Mesenchymal stem cell (in vitro differentiated cells and primary cell): ENCODE measurements around the gene LDHD.

Experiments
- DNase-seq: peaks from one replicate; pipeline ENCODE4 v3.0.0-alpha.2; 2013
- H2AFZ ChIP-seq: one replicate; pipeline ENCODE4 v1.6.1; 2013; ENCODE audit warnings: low read depth, mild to moderate bottlenecking, control low read depth, inconsistent platforms, low read length, moderate library complexity
- H2AK5ac ChIP-seq: 2 replicates; pipeline ENCODE4 v1.6.1; 2013; ENCODE audit warnings: low read length, moderate library complexity, mild to moderate bottlenecking, inconsistent platforms; ENCODE audit not compliant: severe bottlenecking
- H2BK120ac ChIP-seq: one replicate; pipeline ENCODE4 v1.6.1; 2013; ENCODE audit warnings: low read depth, mild to moderate bottlenecking, inconsistent platforms, low read length, moderate library complexity
- H2BK12ac ChIP-seq, 2 experiments: one replicate each; pipeline ENCODE4 v1.6.1; 2013; ENCODE audit warnings: inconsistent platforms in 2 of 2, low read length in 2 of 2, mild to moderate bottlenecking in 2 of 2, moderate library complexity in 2 of 2, control low read depth in 1 of 2
- H2BK15ac ChIP-seq: one replicate; pipeline ENCODE4 v1.6.1; 2013; ENCODE audit warnings: mild to moderate bottlenecking, low read depth, inconsistent platforms; ENCODE audit not compliant: poor library complexity, severe bottlenecking
- H2BK5ac ChIP-seq: 2 replicates; pipeline ENCODE4 v1.6.1; 2013; ENCODE audit warnings: low read depth, mild to moderate bottlenecking, low read length, control low read depth, inconsistent platforms; ENCODE audit not compliant: poor library complexity, severe bottlenecking
- H3K14ac ChIP-seq, 2 experiments: one replicate each; pipeline ENCODE4 v1.6.1; 2013; ENCODE audit warnings: inconsistent platforms in 2 of 2, low read length in 2 of 2, control low read depth in 1 of 2, mild to moderate bottlenecking in 1 of 2, moderate library complexity in 1 of 2
- H3K18ac ChIP-seq, 2 experiments: one replicate each; pipeline ENCODE4 v1.6.1; 2013; ENCODE audit warnings: inconsistent platforms in 2 of 2, low read length in 2 of 2, control low read depth in 1 of 2, low read depth in 1 of 2, mild to moderate bottlenecking in 1 of 2
- H3K23ac ChIP-seq, 2 experiments: one replicate each; pipeline ENCODE4 v1.6.1; 2013; ENCODE audit warnings: inconsistent platforms in 2 of 2, low read length in 2 of 2, mild to moderate bottlenecking in 2 of 2, moderate library complexity in 2 of 2, control low read depth in 1 of 2
- H3K27ac ChIP-seq: 2 replicates; pipeline ENCODE4 v1.5.1; 2013; ENCODE audit warnings: mild to moderate bottlenecking, moderate library complexity, low read length, control low read depth, inconsistent platforms; ENCODE audit not compliant: poor library complexity, severe bottlenecking
- H3K27me3 ChIP-seq, 2 experiments: 2 replicates each; pipeline versions ENCODE4 v1.6.1 to v1.7.0; 2013; ENCODE audit warnings: low read length in 2 of 2, mild to moderate bottlenecking in 2 of 2, moderate library complexity in 2 of 2, control low read depth in 1 of 2, inconsistent platforms in 1 of 2; ENCODE audit not compliant: control insufficient read depth in 1 of 2, insufficient read depth in 1 of 2
- H3K36me3 ChIP-seq, 2 experiments: 2 replicates each; pipeline versions ENCODE4 v1.6.1 to v1.7.0; 2013; ENCODE audit warnings: low read length in 2 of 2, control low read depth in 1 of 2, inconsistent platforms in 1 of 2, low read depth in 1 of 2, mild to moderate bottlenecking in 1 of 2; ENCODE audit not compliant: insufficient read depth in 2 of 2, control insufficient read depth in 1 of 2
- H3K4ac ChIP-seq, 2 experiments: one replicate each; pipeline ENCODE4 v1.6.1; 2013; ENCODE audit warnings: inconsistent platforms in 2 of 2, low read length in 2 of 2, mild to moderate bottlenecking in 2 of 2, moderate library complexity in 2 of 2, control low read depth in 1 of 2, low read depth in 1 of 2
- H3K4me1 ChIP-seq: 2 replicates; pipeline ENCODE4 v1.6.1; 2013; ENCODE audit warnings: low read depth, low read length, control low read depth; ENCODE audit not compliant: control insufficient read depth, insufficient read depth
- H3K4me2 ChIP-seq: 2 replicates; pipeline ENCODE4 v1.6.1; 2013; ENCODE audit warnings: low read length, mild to moderate bottlenecking, inconsistent platforms; ENCODE audit not compliant: poor library complexity, severe bottlenecking
- H3K4me3 ChIP-seq, 2 experiments: 2 replicates each; pipeline versions ENCODE4 v1.5.1 to v1.7.0; 2013; ENCODE audit warnings: low read length in 2 of 2, mild to moderate bottlenecking in 2 of 2, control low read depth in 1 of 2, low read depth in 1 of 2; ENCODE audit not compliant: insufficient read depth in 1 of 2
- H3K79me1 ChIP-seq: replicated peaks from 2 replicates; pipeline ENCODE4 v1.6.1; 2013; ENCODE audit warnings: mild to moderate bottlenecking, control low read depth, low read length, inconsistent platforms; ENCODE audit not compliant: poor library complexity, severe bottlenecking
- H3K9ac ChIP-seq: 2 replicates; pipeline ENCODE4 v1.7.0; 2013; ENCODE audit warnings: mild to moderate bottlenecking, low read length, moderate library complexity
- H3K9me3 ChIP-seq: 2 replicates; pipeline ENCODE4 v1.7.0; 2013; ENCODE audit warnings: mild to moderate bottlenecking, low read length; ENCODE audit not compliant: control insufficient read depth
- H4K8ac ChIP-seq: one replicate; pipeline ENCODE4 v1.6.1; 2013; ENCODE audit warnings: inconsistent platforms, mild to moderate bottlenecking, low read length, moderate library complexity
- H4K91ac ChIP-seq: one replicate; pipeline ENCODE4 v1.6.1; 2013; ENCODE audit warnings: mild to moderate bottlenecking, low read length, inconsistent platforms
- WGBS: methylation state at CpG from one replicate; pipeline ENCODE4 v1.1.7; 2013; ENCODE audit warnings: mixed read lengths; 5-methylcytosine and 5-hydroxymethylcytosine counted together

Gene LDHD

DNA sequence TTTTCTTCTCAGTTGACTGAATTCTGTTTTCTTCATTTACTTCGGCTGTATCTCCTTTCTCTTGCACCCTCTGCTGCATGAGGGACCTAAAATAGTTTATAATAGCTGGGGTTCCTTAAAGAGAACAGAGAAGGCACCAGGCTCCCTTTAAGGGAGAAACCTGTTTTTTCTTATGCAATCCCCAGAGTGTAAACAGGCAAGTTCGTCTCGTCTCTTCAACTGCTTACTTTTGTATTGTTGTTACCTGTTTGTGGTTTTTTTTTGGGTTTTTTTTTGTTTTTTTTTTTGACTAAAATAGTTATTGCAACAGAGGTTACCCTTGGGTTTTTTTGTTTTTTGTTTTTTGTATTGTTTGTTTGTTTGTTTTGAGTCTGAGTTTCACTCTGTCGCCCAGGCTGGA lies 3.7 kb upstream of the LDHD start:
- Histone ChIP-seq H3K27ac (no peak overlapping the region), H3K79me1 (no peaks in the 10 kb centered on the region), H3K23ac (no peak overlapping the region), H4K91ac (no peak overlapping the region), H3K18ac (no peak overlapping the region), H3K4me3 (no peak overlapping the region), H3K9ac (no peak overlapping the region), H3K27me3 (no peaks in the 10 kb centered on the region), H4K8ac (no peak overlapping the region), H2BK5ac (no peak overlapping the region), H3K9me3 (peaks cover 20% of the 10 kb centered on the region), H2AK5ac (no peak overlapping the region), H2BK120ac (no peak overlapping the region), H2BK12ac (no peak overlapping the region), H2AFZ (no peak overlapping the region), H3K4me2 (no peak overlapping the region), H3K36me3 (no peaks in the 10 kb centered on the region), H3K4ac (no peak overlapping the region), H3K14ac (no peak overlapping the region), H3K4me1 (peaks cover 5% of the 10 kb centered on the region), H2BK15ac (no peak overlapping the region)
- DNase-seq: no peak
- WGBS: 90% methylated on average over 3 of the region's 4 CpGs

DNA sequence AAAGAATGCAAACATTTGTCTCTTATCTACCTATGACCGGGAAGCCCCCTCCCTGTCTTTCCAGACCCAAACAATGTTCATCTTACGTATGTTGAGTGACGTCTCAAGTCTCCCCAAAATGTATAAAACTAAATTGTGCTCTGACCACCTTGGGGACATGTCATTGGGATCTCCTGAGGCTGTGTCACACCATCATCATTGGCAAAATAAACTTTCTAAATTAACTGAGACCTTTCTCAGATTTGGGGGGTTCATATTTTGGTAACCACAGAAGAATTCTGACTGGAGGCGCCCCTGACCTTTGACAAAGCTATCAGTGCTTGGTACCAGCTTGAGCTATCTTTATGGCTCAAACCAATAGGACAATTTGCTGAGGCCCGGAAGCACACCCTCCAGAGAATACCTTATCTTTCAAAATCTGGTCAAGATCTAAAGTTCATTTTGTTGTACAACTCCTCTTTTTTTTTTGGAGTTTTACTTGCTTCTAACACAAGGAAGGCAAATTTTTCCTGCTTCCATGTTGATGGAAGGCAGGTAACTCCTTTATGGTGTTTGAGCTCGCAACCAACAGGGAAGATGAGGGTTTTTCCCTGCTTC lies 2.5 kb upstream of the LDHD start:
- Histone ChIP-seq H2AFZ (no peak overlapping the region), H3K18ac (no peak overlapping the region), H3K4me1 (peaks cover 6% of the 10 kb centered on the region), H3K14ac (no peak overlapping the region), H2BK120ac (no peak overlapping the region), H3K4ac (no peak overlapping the region), H3K9me3 (peaks cover 20% of the 10 kb centered on the region), H3K23ac (no peak overlapping the region), H3K27me3 (peaks cover 0 to 2% of the 10 kb centered on the region in 2 experiments), H3K4me2 (no peak overlapping the region), H3K36me3 (peaks cover 0 to 8% of the 10 kb centered on the region in 2 experiments), H2BK15ac (no peak overlapping the region), H2BK5ac (no peak overlapping the region), H3K27ac (no peak overlapping the region), H4K91ac (no peak overlapping the region), H2BK12ac (no peak overlapping the region), H3K4me3 (no peak overlapping the region), H4K8ac (no peak overlapping the region), H3K79me1 (no peaks in the 10 kb centered on the region), H2AK5ac (no peak overlapping the region), H3K9ac (no peak overlapping the region)
- 75% methylated on average over 6 of the region's 6 CpGs for WGBS
- no peak for DNase-seq

DNA sequence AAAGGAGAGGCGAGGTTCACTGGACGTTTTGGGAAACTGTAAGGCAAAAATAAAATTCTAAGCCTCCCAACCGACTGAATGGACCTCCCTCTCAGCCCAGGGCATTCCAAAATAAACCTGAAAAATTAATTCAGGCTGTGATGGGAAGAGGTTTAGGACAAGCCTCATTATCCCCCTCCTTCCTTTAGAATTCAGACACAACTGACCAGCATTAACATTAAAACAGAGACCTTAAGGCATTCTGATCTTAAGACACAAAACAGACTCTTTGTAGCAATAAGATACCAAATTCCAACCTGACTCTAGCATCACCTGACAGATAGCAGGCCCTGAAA lies 298 bp upstream of the LDHD start:
- H3K9me3 ChIP-seq: peaks cover 11% of the 10 kb centered on the region
- no peak overlapping the region for H4K8ac ChIP-seq
- H2BK5ac ChIP-seq: no peak overlapping the region
- peaks cover 0 to 20% of the 10 kb centered on the region in 2 experiments for H3K36me3 ChIP-seq
- H2AFZ ChIP-seq: no peak overlapping the region
- H3K23ac ChIP-seq: no peak overlapping the region
- WGBS: 83% methylated on average over 1 of the region's 3 CpGs
- no peak overlapping the region for H3K4ac ChIP-seq
- no peak overlapping the region for H3K18ac ChIP-seq
- peaks cover 0 to 14% of the 10 kb centered on the region in 2 experiments for H3K27me3 ChIP-seq
- H3K4me2 ChIP-seq: no peak overlapping the region
- H2BK12ac ChIP-seq: no peak overlapping the region
- H2BK15ac ChIP-seq: no peak overlapping the region
- H3K79me1 ChIP-seq: no peaks in the 10 kb centered on the region
- H3K27ac ChIP-seq: no peak overlapping the region
- H3K14ac ChIP-seq: no peak overlapping the region
- peaks cover 7% of the 10 kb centered on the region for H3K4me1 ChIP-seq
- H3K9ac ChIP-seq: no peak overlapping the region
- no peak overlapping the region for H2AK5ac ChIP-seq
- DNase-seq: no peak
- peak overlapping the region in 1 of 2 experiments; percentile 80 for H3K4me3 ChIP-seq
- no peak overlapping the region for H4K91ac ChIP-seq
- H2BK120ac ChIP-seq: no peak overlapping the region

DNA sequence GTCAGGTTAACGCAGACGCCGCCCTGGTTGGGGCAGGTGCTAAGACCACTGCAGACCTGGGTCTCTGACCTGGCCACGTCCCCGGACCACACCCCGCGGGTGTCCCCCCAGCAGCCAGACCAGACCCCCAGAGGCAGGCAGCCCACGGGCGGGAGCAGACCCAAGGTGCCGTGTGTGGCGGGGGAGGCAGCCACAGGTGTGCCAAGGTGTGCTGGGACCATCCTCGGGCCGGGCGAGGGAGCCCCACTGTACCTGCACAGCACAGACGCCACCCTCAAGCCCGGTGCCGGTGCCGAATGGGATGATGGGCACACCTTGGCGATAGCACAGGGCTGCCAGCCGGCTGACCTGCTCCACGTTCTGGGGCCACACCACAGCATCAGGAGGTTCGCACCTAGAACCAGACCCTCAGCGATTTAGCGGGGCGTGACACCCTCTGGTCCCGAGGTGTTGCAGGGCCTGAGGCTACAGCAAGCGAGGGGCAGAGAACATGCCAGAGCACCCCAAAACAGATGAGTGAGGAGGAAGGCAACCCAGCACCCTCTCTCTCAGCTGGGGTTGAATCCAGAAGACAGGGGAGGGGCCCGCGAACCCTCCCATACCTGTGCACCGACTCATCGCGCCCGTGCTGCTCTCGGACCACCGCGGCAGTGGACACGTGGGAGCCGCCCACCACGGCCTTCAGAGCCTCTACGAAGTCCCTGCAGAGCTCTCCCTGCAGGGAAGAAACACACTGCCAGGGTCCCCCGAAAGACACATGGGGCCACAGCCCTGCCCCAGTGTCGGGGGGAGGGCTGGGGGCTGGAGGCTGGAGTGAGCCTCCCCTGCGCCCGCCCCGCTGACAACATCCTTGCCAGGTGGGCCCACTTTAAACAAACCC lies 1.4 kb downstream of the LDHD start:
- Histone ChIP-seq H2AFZ (no peak overlapping the region), H2BK120ac (no peak overlapping the region), H3K4ac (no peak overlapping the region), H4K91ac (no peak overlapping the region), H3K79me1 (peaks cover 2% of the 10 kb centered on the region), H2BK5ac (no peak overlapping the region), H3K9me3 (peaks cover 2% of the 10 kb centered on the region), H3K4me2 (no peak overlapping the region), H3K36me3 (peaks cover 0 to 20% of the 10 kb centered on the region in 2 experiments), H3K27ac (no peak overlapping the region), H3K27me3 (peaks cover 0 to 14% of the 10 kb centered on the region in 2 experiments), H3K4me3 (no peak overlapping the region), H2BK12ac (no peak overlapping the region), H2AK5ac (no peak overlapping the region), H3K18ac (no peak overlapping the region), H3K9ac (no peak overlapping the region), H3K14ac (no peak overlapping the region), H2BK15ac (no peak overlapping the region), H3K4me1 (peaks cover 19% of the 10 kb centered on the region), H4K8ac (no peak overlapping the region), H3K23ac (no peak overlapping the region)
- 92% methylated on average over 43 of the region's 45 CpGs for WGBS
- no peak for DNase-seq
